H1 (cell line): Measurements from ENCODE around the gene INPP5A. TPM values are rescaled to one million over a fixed set of nuclear protein-coding genes. Genes with fewer than 3 reads are reported as not detected.
A peak's percentile ranks its signal among the peaks of the same experiment; 100 is the strongest.

Source experiments
- CTCF ChIA-PET: fragments of 300-600 bp; sonication (Branson Sonifier 250); formaldehyde crosslinking; loops from one replicate; lab custom pipeline; 2021; ENCODE audit not compliant: partially characterized antibody; lab: Charles Lee
- POLR2A ChIA-PET: fragments of 300-600 bp; sonication (Branson Sonifier 250); formaldehyde crosslinking; loops from one replicate; lab custom pipeline; 2021; ENCODE audit warnings: inconsistent platforms; ENCODE audit not compliant: partially characterized antibody; lab: Charles Lee
- DNase-seq, 2 experiments: peaks; one replicate each; pipeline versions ENCODE4 v3.0.0 to v3.0.0-alpha.2; 2010 to 2022; ENCODE audit warnings: low spot score in 2 of 2, low read depth in 1 of 2, mixed read lengths in 1 of 2
- FAIRE-seq: peaks from 2 replicates; lab custom pipeline; 2011; peaks lifted over from hg19 to GRCh38; lab: Jason Lieb, UNC
- H2AFZ ChIP-seq: 2 replicates; pipeline ENCODE4 v1.8.1; 2012; ENCODE audit warnings: low read length, inconsistent platforms
- H2AK5ac ChIP-seq: 2 replicates; pipeline ENCODE4 v1.6.1; 2013; ENCODE audit warnings: low read depth, low read length
- H2BK120ac ChIP-seq: replicated peaks from 2 replicates; pipeline ENCODE3; 2013; ENCODE audit warnings: low read depth, low read length, inconsistent platforms
- H2BK12ac ChIP-seq: 2 replicates; pipeline ENCODE4 v1.6.1; 2013; ENCODE audit warnings: low read depth, low read length
- H2BK15ac ChIP-seq: 2 replicates; pipeline ENCODE4 v1.6.1; 2013; ENCODE audit warnings: low read length
- H2BK20ac ChIP-seq: 2 replicates; pipeline ENCODE4 v1.6.1; 2013; ENCODE audit warnings: low read length
- H2BK5ac ChIP-seq: 2 replicates; pipeline ENCODE4 v1.6.1; 2013; ENCODE audit warnings: low read depth, low read length
- H3K14ac ChIP-seq: 2 replicates; pipeline ENCODE4 v1.6.1; 2013; ENCODE audit warnings: inconsistent platforms; ENCODE audit not compliant: insufficient read length
- H3K18ac ChIP-seq: 2 replicates; pipeline ENCODE4 v1.6.1; 2013; ENCODE audit warnings: low read length; ENCODE audit errors: extremely low read depth
- H3K23ac ChIP-seq: 2 replicates; pipeline ENCODE4 v1.6.1; 2013; ENCODE audit warnings: inconsistent platforms; ENCODE audit not compliant: insufficient read length
- H3K23me2 ChIP-seq: 2 replicates; pipeline ENCODE4 v1.6.1; 2013; ENCODE audit warnings: low read depth, low read length
- H3K27ac ChIP-seq: 2 replicates; pipeline ENCODE4 v1.6.1; 2011; ENCODE audit warnings: low read depth, low read length, inconsistent platforms
- H3K27me3 ChIP-seq, 4 experiments: replicated peaks in 1 of 4; 1 replicate in 1 of 4; 2 replicates in 3 of 4; pipeline versions ENCODE4 v1.6.1 to v1.8.1; 2011 to 2013; ENCODE audit warnings: low read length in 3 of 4, mild to moderate bottlenecking in 3 of 4, inconsistent platforms in 2 of 4, mixed read lengths in 2 of 4, moderate library complexity in 1 of 4; ENCODE audit not compliant: control insufficient read depth in 3 of 4, insufficient read depth in 3 of 4; ENCODE audit errors: extremely low read depth in 1 of 4
- H3K36me3 ChIP-seq, 4 experiments: 2 replicates each; pipeline versions ENCODE4 v1.6.1 to v1.8.1; 2011 to 2013; ENCODE audit warnings: mild to moderate bottlenecking in 4 of 4, low read length in 3 of 4, moderate library complexity in 2 of 4, control low read depth in 1 of 4, inconsistent platforms in 1 of 4; ENCODE audit not compliant: insufficient read depth in 4 of 4, control insufficient read depth in 2 of 4
- H3K4ac ChIP-seq: replicated peaks from 2 replicates; pipeline ENCODE3; 2013; ENCODE audit warnings: low read length, low read depth, mixed read lengths, inconsistent platforms; ENCODE audit not compliant: insufficient read length
- H3K4me1 ChIP-seq, 4 experiments: replicated peaks in 1 of 4; 1 replicate in 1 of 4; 2 replicates in 3 of 4; pipeline versions ENCODE4 v1.6.1 to v1.8.1; 2011 to 2013; ENCODE audit warnings: low read length in 3 of 4, inconsistent platforms in 2 of 4, mixed read lengths in 1 of 4; ENCODE audit not compliant: insufficient read depth in 4 of 4, control insufficient read depth in 3 of 4
- H3K4me2 ChIP-seq, 2 experiments: 2 replicates each; pipeline versions ENCODE4 v1.6.1 to v1.8.1; 2011 to 2013; ENCODE audit warnings: low read depth in 2 of 2, low read length in 2 of 2, control low read depth in 1 of 2, inconsistent platforms in 1 of 2, mild to moderate bottlenecking in 1 of 2; ENCODE audit not compliant: insufficient read depth in 1 of 2
- H3K4me3 ChIP-seq, 4 experiments: fragments of 200-600, 300-600 bp in 1 of 4; sonication (generic), shearing (Covaris generic), sonication (Bioruptor Twin) in 1 of 4; 2 replicates each; pipeline versions ENCODE4 v1.5.1 to v1.8.1; 2011 to 2016; ENCODE audit warnings: low read length in 4 of 4, low read depth in 3 of 4, control low read depth in 2 of 4, inconsistent platforms in 2 of 4, mild to moderate bottlenecking in 2 of 4, mixed read lengths in 1 of 4, moderate library complexity in 1 of 4; ENCODE audit not compliant: insufficient read depth in 2 of 4; ENCODE audit errors: extremely low read depth in 1 of 4
- H3K56ac ChIP-seq: replicated peaks from 2 replicates; pipeline ENCODE3; 2013; ENCODE audit warnings: low read depth, mild to moderate bottlenecking, mixed read lengths, low read length, inconsistent platforms; ENCODE audit not compliant: insufficient read length
- H3K79me1 ChIP-seq: 2 replicates; pipeline ENCODE4 v1.6.1; 2013; ENCODE audit warnings: low read depth, low read length, control low read depth
- H3K79me2 ChIP-seq, 2 experiments: 2 replicates each; pipeline versions ENCODE4 v1.6.1 to v1.8.1; 2012 to 2013; ENCODE audit warnings: low read length in 2 of 2, mild to moderate bottlenecking in 2 of 2, inconsistent platforms in 1 of 2; ENCODE audit not compliant: insufficient read depth in 2 of 2, control insufficient read depth in 1 of 2
- H3K9ac ChIP-seq, 4 experiments: replicated peaks in 1 of 4; 1 replicate in 1 of 4; 2 replicates in 3 of 4; pipeline versions ENCODE4 v1.6.1 to v1.8.1; 2011 to 2013; ENCODE audit warnings: low read depth in 3 of 4, low read length in 3 of 4, control low read depth in 2 of 4, mild to moderate bottlenecking in 2 of 4, moderate library complexity in 2 of 4, inconsistent platforms in 1 of 4; ENCODE audit errors: extremely low read depth in 1 of 4
- H3K9me3 ChIP-seq, 2 experiments: 2 replicates each; pipeline versions ENCODE4 v1.6.1 to v1.8.1; 2012 to 2013; ENCODE audit warnings: mild to moderate bottlenecking in 2 of 2, moderate library complexity in 2 of 2, control low read depth in 1 of 2, inconsistent platforms in 1 of 2, low read depth in 1 of 2, low read length in 1 of 2, mixed read lengths in 1 of 2; ENCODE audit not compliant: insufficient read depth in 2 of 2
- H4K20me1 ChIP-seq, 2 experiments: replicated peaks in 1 of 2; 2 replicates each; pipeline versions ENCODE3 to v1.8.1; 2011 to 2013; ENCODE audit warnings: inconsistent platforms in 2 of 2, low read length in 2 of 2, mild to moderate bottlenecking in 1 of 2; ENCODE audit not compliant: insufficient read depth in 2 of 2, control insufficient read depth in 1 of 2
- H4K5ac ChIP-seq: 2 replicates; pipeline ENCODE4 v1.6.1; 2013; ENCODE audit warnings: low read length, low read depth, mixed read lengths, inconsistent platforms; ENCODE audit not compliant: insufficient read length
- H4K8ac ChIP-seq: 2 replicates; pipeline ENCODE4 v1.8.0; 2013; ENCODE audit warnings: mild to moderate bottlenecking, moderate library complexity, low read length, inconsistent platforms; ENCODE audit not compliant: insufficient read depth; ENCODE audit errors: extremely low read depth
- H4K91ac ChIP-seq: replicated peaks from 2 replicates; pipeline ENCODE3; 2013; ENCODE audit warnings: low read length, mixed read lengths, inconsistent platforms; ENCODE audit not compliant: insufficient read length
- CBX8 ChIP-seq: fragments of 300-800, 300-1000 bp; sonication (generic); IDR thresholded peaks from 2 replicates; pipeline ENCODE4 v1.7.1; 2016; ENCODE audit warnings: low read depth, low read length, borderline replicate concordance
- CREB1 ChIP-seq: IDR thresholded peaks from 2 replicates; pipeline ENCODE4 v1.6.1; 2012; ENCODE audit warnings: inconsistent platforms
- EZH2 ChIP-seq: fragments of 200-600 bp; sonication (generic); IDR thresholded peaks from 2 replicates; pipeline ENCODE4 v1.7.1; 2012; ENCODE audit warnings: low read depth, mild to moderate bottlenecking, moderate library complexity, low read length, inconsistent platforms; ENCODE audit not compliant: severe bottlenecking
- GTF2F1 ChIP-seq: IDR thresholded peaks from 2 replicates; pipeline ENCODE4 v1.6.1; 2012; ENCODE audit warnings: low read depth, low read length, improper control_type of control experiment, borderline replicate concordance
- KDM1A ChIP-seq: fragments of 200-600, 300-600 bp; sonication (generic); IDR thresholded peaks from 2 replicates; pipeline ENCODE4 v1.7.1; 2016; ENCODE audit warnings: mild to moderate bottlenecking, low read length, borderline replicate concordance
- RFX5 ChIP-seq: IDR thresholded peaks from 2 replicates; pipeline ENCODE4 v1.6.1; 2011; ENCODE audit warnings: low read depth, low read length, improper control_type of control experiment, borderline replicate concordance
- RXRA ChIP-seq: IDR thresholded peaks from 2 replicates; pipeline ENCODE4 v1.6.1; 2011; ENCODE audit warnings: low read depth, mild to moderate bottlenecking, low read length, moderate library complexity; ENCODE audit not compliant: insufficient read depth
- WGBS, 2 experiments: shearing (Covaris generic) in 1 of 2; methylation state at CpG; one replicate each; pipeline versions ENCODE4 v1.1.6 to v1.1.7; 2013 to 2015; ENCODE audit warnings: low lambda C conversion rate in 2 of 2, mixed read lengths in 2 of 2, inconsistent platforms in 1 of 2, low coverage in 1 of 2, missing lambda C conversion rate in 1 of 2; ENCODE audit not compliant: insufficient replicate concordance in 2 of 2, insufficient coverage in 1 of 2, insufficient read length in 1 of 2; ENCODE audit errors: extremely low coverage in 1 of 2, missing lambda C conversion rate in 1 of 2; 5-methylcytosine and 5-hydroxymethylcytosine counted together
- polyA plus RNA-seq, 7 experiments: library from polyadenylated mRNA; depleted of rRNA in 3 of 7; stranded (reverse) in 5 of 7; unstranded in 2 of 7; fragments of >200 nt in 5 of 7; fragments of 200-250 nt in 2 of 7; gene quantifications; 1 replicate in 5 of 7; 2 replicates in 1 of 7; 4 replicates in 1 of 7; pipeline versions ENCODE4 v1.2.1 to v1.2.3, GENCODE V29; 2011 to 2013; ENCODE audit warnings: missing spikeins in 2 of 7, mixed read lengths in 2 of 7
- total RNA-seq: library from RNA; stranded (reverse); fragmentation: NEBNext Ultra II Directional; extraction: Animal tissue kit (Norgen Biotek cat#: 25700); gene quantifications from 2 replicates; pipeline ENCODE4 v1.2.1, GENCODE V29; 2021

INPP5A gene
- total and polyA plus RNA-seq, 2 of the 8 experiments (the other 6 are each of a cell fraction or from before 2014, with no cell fraction given) = 19.7 to 27.5 TPM

DNA sequence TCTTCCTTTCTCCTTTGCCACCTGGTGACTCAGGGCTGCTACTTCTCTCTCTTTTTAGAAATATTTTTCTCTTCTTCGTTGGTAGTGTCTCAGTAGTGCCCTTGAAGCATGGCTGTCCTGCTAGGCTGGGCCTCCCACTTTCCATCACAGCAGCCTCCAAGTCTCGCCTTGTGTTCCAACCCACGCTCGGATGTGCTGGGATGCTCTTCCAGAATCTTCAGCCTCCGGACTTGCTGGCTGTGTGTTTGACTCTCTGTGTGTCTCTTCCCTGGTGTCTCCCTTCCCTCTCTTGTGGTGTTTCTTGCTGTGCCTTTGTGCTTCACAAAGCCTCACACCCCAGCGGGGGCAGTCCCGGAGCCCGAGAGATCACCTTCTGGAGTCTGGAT, 100.5 kb downstream of the INPP5A start:
- Histone ChIP-seq H3K4ac (no peak overlapping the region), H3K23me2 (no peaks in the 10 kb centered on the region), H2BK15ac (no peak overlapping the region), H3K27me3 (peaks cover 0 to 2% (median 0%) of the 10 kb centered on the region in 4 experiments; a peak in 1 of 7 replicates), H3K79me2 (peaks cover 0 to 2% of the 10 kb centered on the region in 2 experiments; a peak in 1 of 4 replicates), H3K18ac (no peak overlapping the region), H2BK5ac (no peak overlapping the region), H3K9ac (no peak overlapping the region), H3K56ac (no peak overlapping the region), H3K4me3 (no peak overlapping the region), H3K36me3 (no peaks in the 10 kb centered on the region), H3K4me2 (0 out of 4 replicates have a peak overlapping the region, but pooled peaks of 1 of the 2 experiments have one; percentile 32), H2AFZ (no peak overlapping the region), H3K27ac (no peak overlapping the region), H4K91ac (no peak overlapping the region), H2AK5ac (no peak overlapping the region), H3K23ac (no peak overlapping the region), H4K20me1 (peaks cover 4% of the 10 kb centered on the region in 2 experiments), H2BK120ac (no peak overlapping the region), H4K5ac (no peak overlapping the region), H2BK12ac (no peak overlapping the region), H3K79me1 (no peaks in the 10 kb centered on the region; the same call in 1 of the 2 replicates), H2BK20ac (no peak overlapping the region), H3K14ac (no peak overlapping the region), H3K9me3 (no peaks in the 10 kb centered on the region), H3K4me1 (peaks cover 0 to 2% (median 0%) of the 10 kb centered on the region in 4 experiments; a peak in 2 of 7 replicates), H4K8ac (no peak overlapping the region)
- 83% methylated on average over 8 of the region's 8 CpGs; no CpG with 5 or more reads in 1 of the 2 experiments for WGBS, 2 experiments
- FAIRE-seq (no peak), DNase-seq (no peak)
- TF ChIP-seq RXRA (no peak), GTF2F1 (no peak), EZH2 (no peak), CREB1 (no peak), RFX5 (no peak), CBX8 (no peak), KDM1A (no peak)
- POLR2A ChIA-PET = no interaction called here
- CTCF ChIA-PET = interaction anchor here (0.8 to 1.3 kb wide), 8 partner anchors 14 to 179 kb away, joined by 3 to 5 read pairs (median 3); no protein-coding TSS in a partner anchor
